Measurements from ENCODE around the gene OR7A5.
"Not testable (repeated sequence)": the region's sequence is repeated elsewhere in the genome, so short reads cannot be mapped to it uniquely, and the experiment has no call there.

Gene OR7A5

DNA sequence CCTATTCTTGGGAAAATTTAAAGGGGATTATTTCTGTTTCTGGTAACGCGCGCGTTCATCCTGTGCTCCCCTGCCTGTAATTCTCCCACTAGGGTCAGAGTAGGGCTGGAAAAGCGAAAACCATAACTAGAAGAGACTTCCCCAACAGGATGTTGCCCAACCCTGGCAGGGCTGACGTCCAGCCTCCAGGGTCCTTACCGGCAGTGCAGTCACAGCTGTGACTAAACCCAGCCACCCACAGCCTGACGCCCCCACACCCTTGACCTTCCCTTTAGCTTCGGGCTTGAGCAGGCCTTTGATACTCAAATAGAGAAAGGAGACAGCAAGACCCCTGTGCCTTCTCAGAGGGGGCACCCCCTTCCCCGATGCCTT is 50.3 kb downstream of the OR7A5 start:
- not testable (repeated sequence) for DNase-seq (ENCODE audit: low spot score)

DNA sequence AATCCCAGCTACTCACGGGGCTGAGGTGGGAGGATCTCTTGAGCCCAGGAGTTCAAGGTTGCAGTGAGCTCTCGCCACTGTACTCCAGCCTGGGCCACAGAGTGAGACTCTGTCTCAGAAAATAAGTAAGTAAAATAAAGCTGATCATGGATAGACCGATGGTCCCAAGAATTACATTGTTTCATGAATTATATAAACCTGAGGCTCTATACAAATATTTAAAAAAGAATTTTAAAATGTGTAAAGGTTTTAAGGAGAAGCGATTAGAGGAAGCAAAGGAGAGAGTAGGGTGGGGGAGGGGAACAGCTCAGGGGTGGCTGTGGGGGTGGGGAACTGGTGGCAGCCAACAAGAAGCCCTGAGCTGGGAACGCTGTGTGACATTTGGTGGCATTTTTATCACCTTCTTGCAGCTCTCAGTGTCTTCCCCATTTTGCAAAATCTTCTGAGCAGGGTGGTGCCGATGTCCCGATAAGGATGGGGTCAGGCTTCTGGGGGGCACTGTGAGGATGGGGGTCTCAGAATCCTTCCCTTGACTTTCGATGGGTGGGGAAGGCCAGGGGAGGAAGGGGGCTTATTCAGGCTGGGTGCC is 51.5 kb downstream of the OR7A5 start:
- DNase-seq (ENCODE audit: low spot score) = not testable (repeated sequence)

GRCh38 chr19:14782626-14783409 is 52.2 kb downstream of the OR7A5 start:
- DNase-seq (ENCODE audit: low spot score) = no peak

DNA sequence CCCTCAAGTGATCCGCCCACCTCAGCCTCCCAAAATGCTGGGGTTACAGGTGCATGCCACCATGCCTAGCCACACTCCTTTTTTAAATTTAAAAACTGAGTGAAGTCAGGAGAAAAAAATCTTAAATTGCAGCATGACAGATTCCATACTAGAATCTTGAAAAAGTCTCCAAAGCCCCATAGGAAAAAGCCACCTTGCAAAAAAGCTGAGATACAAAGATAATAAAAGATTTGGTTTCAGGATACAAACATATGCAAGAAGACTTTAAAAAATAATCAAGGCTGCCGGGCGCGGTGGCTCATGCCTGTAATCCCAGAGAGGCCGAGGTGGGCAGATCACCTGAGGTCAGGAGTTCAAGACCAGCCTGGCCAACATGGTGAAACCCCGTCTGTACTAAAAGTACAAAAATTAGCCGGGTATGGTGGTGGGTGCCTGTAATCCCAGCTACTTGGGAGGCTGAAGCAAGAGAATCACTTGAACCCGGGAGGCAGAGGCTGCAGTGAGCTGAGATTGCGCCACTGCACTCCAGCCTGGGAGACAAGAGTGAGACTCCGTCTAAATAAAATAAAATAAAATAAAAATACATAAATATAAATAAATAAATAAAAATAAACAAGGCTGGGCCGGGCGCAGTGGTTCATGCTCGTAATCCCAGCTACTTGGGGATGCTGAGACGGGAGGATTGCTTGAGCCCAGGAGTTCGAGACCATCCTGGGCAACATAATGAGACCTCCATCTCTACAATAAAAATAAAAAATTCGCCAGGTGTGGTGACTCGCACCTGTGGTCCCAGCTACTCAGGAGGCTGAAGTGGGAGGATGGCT is 53.1 kb downstream of the OR7A5 start:
- not testable (repeated sequence) for DNase-seq (ENCODE audit: low spot score)

DNA sequence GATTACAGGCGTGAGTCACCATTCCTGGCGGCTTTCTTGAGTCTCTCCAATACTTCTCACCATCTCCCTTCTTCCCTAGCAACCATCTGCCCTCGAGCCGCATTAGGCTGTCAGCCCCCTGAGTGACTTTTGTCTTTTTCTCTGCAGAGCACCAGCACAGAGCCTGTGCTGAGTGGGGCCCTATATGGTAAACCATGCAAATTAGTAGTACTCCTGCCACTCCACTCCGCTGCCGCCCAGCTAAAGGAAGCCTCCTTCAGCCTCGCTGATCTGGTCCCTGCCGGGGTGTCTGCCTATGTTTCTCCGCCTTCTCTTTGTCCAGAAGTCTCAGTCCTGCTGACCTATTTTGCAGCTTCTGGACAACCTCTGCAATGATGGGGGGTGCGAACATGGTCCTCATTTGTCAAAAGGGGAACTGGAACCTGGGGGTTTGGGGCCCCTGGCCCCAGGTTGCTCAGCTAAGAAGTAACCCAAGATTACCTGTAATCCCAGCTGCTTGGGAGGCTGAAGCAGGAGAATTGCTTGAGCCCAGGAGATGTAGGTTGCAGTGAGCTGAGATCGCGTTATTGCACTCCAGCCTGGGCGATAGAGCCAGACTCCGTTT is 54.3 kb downstream of the OR7A5 start:
- not testable (repeated sequence) for DNase-seq (ENCODE audit: low spot score)

- no peak for DNase-seq (ENCODE audit: low spot score)
Measured at GRCh38 chr19:14779151-14779550, 55.8 kb downstream of the OR7A5 start.

GRCh38 chr19:14778110-14778845 is 56.7 kb downstream of the OR7A5 start, which contains the start of gene ADGRE2:
ADGRE2 (minus strand) TSS chr19:14778560; CDS start chr19:14776756, 1,804 bp downstream.
- not testable (repeated sequence) for DNase-seq (ENCODE audit: low spot score)

DNA sequence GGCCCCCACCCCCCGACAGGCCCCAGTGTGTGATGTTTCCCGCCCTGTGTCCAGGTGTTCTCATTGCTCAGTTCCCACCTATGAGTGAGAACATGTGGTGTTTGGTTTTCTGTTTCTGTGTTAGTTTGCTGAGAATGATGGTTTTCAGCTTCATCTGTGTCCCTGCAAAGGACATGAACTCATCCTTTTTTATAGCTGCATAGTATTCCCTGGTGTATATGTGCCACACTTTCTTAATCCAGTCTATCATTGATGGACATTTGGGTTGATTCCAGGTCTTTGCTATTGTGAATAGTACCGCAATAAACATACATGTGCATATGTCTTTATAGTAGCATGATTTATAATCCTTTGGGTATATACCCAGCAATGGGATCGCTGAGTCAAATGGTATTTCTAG is 57.3 kb downstream of the OR7A5 start:
- not testable (repeated sequence) for DNase-seq (ENCODE audit: low spot score)
